ENCODE results near the gene TRIP11.

DNA sequence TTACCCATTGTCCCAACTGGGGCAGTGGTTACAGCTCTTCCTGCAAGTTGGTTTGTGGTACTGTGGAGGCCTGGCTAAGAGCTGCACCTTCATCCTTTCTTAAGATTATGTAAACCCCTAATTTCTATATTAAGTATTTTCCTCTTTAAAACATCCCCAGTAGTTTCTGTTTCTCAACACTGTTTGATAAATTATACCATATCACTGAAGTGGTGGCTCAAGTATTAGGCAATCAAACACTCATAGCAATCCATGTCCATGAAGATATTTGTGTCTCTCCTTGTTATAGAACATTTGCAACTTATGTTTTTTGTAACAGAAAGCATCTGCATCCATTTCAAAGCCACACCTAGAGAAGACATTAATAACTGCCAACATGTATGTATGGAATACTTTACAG is 34.7 kb upstream of the TRIP11 start:
- TF ChIP-seq CTCF (conservative IDR thresholded peaks at IDR 0.05; ENCODE audit: low read length) (no peak), EZH2phosphoT487 (IDR thresholded peaks at IDR 0.05; ENCODE audit: borderline replicate concordance, low read depth, low read length) (no peak)

Data from OCI-LY7 (cell line).